ENCODE results near the gene FAM76A. TPM values are rescaled to one million over a fixed set of nuclear protein-coding genes. Genes with fewer than 3 reads are reported as not detected.
"Not testable (repeated sequence)": the region's sequence is repeated elsewhere in the genome, so short reads cannot be mapped to it uniquely, and the experiment has no call there.

The FAM76A gene
- total RNA-seq (2014; rRNA removed; shearing (Covaris generic)), result 7.4 and 13.2 TPM in 2 replicates
- polyA plus RNA-seq (2015; cell fraction: cytosol; rRNA removed), result 3.4 and 3.7 TPM in 2 replicates
- polyA plus RNA-seq (2015; cell fraction: nucleus; rRNA removed), result 3.7 and 4.6 TPM in 2 replicates

DNA sequence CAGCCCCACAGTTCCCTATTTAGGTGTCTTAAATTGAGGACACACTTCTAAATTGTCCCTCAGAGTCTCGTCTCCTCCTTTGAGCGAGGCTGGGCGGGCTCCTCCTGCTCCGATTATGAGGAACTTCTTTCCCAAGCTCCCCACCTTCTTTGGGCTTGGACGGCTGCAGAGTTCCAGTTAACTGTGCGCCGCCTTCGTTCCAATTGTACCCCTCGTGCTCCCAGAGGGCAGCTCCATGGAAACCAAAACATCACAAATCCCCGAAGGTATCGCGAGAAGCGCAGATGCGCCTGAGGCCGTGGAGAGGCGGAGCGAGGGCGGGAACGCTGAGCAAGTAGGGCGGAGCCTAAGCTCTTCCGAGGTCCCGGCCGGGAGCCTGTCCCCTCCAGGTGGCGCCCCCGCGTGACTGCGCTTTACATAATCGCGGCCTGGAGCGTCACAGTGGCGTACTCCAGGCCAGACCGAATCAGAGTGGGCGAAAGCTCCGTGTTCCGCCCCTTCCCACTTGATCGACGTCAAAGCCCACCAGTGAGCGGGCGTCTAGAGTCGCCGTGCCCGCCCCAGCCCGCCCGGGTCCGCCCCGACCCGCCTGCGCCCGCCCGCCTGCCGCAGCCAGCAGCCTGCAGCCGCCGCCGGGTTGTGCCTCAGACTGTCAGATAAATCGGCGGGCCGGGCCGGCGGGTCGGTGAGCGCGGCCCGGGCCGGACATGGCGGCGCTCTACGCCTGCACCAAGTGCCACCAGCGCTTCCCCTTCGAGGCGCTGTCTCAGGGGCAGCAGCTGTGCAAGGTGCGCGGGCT is at the start of gene FAM76A:
TSS of gene FAM76A (plus strand) at position 588 of the 799 bp plus-strand sequence. CDS start at position 708, 120 bp downstream.
- DNase-seq (ENCODE audit: low read depth), result peak; percentile 99

DNA sequence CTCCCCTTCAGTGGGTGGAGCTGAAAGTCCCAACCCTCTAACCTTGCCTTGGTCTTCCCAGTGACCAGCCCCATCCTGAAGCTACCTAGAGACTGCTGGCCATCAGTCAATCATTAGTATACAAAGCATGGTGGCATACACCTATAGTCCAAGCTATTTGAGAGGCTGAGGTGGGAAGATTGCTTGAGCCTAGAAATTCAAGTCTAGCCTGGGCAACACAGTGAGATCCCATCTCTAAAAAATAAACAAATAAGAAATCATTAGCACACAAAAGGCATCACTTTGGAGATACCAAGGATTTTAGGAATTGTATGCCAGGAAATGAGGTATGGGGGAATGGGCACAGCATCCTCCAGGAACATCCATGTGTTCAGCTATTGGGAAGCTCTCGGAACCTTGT is 49.4 kb upstream of the FAM76A start:
- DNase-seq (ENCODE audit: low read depth), result no peak

DNA sequence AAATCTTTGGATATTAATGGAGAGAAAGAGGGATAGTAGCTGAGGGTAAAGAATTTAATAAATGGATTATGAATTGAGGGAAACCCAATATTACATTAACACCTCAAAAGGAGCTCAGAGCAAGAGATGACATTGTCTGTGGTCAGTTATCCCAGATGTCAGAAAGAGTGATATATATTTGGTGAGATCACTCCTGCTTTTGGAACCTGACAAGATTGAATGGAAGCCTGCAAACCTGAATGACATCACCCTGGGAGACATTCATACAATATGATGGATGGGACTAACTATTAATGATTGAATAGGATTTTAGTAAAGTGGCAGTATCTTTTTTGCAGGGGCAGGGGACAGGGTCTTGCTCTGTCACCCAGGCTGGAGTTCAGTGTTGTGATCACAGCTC is 47.0 kb upstream of the FAM76A start:
- no peak for DNase-seq (ENCODE audit: low read depth)

DNA sequence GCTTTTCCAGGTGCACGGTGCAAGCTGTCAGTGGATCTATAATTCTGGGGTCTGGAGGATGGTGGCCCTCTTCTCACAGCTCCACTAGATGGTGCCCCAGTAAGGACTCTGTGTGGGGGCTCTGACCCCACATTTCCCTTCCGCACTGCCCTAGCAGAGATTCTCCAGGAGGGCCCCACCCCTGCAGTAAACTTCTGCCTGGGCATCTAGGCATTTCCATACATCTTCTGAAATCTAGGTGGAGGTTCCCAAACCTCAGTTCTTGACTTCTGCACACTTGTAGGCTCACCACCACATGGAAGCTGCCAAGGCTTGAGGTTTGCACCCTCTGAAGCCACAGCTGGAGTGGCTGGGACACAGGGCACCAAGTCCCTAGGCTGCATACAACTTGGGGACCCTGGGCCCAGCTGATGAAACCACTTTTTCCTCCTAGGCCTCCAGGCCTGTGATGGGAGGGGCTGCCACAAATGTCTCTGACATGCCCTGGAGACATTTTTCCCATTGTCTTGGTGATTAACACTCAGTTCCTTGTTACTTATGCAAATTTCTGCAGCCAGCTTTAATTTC is 45.5 kb upstream of the FAM76A start:
- DNase-seq (ENCODE audit: low read depth), result not testable (repeated sequence)

DNA sequence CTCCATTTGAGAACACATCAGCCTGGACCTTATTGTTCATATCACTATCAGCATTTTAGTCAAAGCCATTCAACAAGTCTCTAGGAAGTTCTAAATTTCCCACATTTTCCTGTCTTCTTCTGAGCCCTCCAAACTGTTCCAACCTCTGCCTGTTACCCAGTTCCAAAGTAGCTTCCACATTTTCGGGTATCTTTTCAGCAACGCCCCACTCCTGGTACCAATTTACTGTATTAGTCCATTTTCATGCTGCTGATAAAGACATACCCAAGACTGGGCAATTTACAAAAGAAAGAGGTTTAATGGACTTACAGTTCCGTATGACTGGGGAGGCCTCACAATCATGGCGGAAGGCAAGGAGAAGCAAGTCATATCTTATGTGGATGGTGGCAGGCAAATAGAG is 44.2 kb upstream of the FAM76A start:
- not testable (repeated sequence) for DNase-seq (ENCODE audit: low read depth)

DNA sequence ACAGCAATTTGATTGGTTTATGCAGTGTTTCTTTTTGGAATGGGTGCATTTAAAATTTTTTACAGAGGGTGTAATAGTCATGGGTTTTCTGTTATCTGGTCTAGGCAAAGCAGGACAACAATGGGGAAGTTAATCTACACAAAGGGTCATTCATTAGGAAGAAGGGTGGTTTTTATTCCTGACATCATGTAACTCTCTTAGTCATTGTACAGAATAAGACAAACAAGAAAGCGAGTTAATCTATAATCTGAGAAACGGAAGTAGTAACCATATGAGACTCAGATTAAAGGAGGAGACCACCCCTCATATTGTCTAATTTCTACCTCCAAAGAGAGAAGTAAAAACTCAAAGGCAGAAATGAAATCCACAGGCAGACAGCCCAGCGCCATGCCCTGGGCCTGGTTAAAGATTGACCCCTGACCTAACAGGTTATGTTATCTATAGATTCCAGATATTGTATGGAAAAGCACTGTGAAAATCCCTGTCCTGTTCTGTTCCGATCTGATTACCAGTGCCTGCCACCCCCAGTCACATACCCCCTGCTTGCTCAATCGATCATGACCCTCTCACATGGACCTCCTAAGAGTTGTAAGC is 43.3 kb upstream of the FAM76A start:
- DNase-seq (ENCODE audit: low read depth), result no peak

DNA sequence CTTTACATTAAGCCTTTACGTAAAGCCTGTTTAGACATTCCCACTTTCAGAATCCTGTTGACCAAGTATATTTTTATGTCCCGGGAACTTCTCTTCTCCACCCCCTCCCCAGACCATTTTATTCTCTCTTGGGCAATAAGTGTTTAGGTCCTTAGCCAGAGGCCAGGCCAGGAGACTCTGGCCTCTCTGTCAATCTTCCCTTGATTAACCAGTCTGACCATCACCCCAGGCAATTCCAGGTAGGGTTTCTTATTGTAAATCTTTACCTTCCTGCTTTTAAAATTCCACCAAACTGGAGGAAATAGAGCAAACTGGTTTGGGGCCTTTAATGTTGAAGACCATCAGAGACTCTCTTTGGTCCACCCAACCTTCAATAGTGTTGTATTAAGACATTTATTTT is 41.6 kb upstream of the FAM76A start:
- no peak for DNase-seq (ENCODE audit: low read depth)

DNA sequence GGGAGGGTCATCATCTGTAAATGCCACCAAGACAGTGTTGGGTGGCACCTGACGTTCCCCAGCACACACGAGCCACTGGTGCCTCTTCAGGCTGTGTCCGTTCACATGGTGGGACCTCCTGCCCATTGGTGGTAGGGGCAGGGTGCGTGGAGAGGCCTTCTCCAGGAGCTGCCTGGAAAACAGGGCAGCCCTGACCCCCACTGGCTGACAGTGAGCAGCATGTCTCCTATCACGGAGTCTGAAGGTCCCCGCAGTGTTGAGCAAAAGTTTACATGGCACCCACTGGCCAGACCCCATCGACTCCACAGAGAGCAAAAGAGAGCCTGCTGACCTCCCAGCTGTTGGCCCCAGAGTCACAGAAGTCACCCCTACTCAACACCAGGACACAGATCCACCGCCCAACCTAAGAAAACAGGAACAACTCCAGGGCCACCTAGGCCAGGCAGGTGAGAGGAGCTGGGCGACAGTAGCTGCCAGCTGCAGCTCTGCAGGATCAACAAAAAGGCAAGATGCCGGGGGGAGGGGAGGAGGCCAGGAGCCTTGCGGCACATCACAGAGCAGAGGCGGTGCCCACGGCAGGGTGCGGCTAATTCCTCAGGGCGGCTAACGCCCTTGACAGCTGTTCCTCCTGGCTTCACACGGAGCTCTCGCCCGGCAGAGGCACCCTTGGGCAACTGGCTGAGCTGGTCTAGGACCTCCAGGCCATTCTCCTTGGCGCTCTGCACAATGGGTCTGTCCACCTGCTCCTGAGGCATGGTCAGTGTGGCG is 39.4 kb upstream of the FAM76A start:
- DNase-seq (ENCODE audit: low read depth), result no peak

DNA sequence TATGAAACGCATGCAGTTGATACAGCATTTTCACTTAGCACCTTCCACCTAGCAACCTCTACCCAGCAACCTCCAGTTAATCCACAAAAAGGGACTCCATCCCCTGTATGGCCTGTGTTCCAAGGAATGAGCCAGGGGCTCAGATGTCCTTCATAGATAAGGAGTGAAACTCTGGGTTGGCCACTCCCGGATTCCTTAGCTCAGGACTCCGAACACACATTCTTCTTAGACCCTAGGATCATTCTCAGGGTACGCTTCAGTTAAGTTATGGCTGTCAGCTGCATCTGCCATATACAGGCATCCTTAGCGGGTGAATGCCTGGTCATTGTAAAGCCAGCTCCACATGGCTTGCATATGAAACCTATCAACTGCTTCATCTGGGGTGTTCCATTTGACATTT is 37.9 kb upstream of the FAM76A start:
- no peak for DNase-seq (ENCODE audit: low read depth)

DNA sequence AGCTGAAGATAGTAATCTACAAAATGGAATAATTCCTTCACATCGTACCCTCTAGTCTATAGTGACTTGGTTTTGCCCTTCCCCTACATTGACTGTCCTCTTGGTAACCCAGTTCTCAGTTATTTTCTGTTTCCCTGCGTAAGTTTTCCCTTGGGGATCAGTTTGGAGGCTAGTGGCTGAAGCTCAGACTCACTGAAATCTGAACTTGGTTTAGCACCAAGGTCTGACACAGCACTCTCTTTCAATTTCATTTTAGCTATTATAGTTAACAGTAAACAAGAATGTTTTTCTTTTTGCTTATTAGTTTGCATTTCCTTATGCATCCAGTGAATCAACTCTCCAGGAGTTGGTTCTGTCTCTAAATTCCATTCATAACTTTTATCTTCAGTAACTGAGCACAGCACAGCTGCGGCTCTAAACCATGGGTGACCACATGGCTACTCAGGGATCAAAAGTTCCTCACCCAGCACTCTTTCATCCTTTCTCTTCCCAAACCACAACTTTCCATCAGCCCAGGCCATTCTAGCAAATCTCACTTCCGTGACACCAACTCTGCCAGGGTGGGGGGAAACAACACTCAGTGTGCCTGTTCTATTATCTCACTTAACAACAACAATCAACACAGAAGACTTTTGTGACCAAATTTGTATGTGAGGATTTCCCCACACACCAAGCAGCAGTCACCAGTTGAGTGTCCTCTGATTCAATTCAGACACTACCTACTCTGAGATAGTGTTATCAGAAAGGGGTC is 36.2 kb upstream of the FAM76A start:
- no peak for DNase-seq (ENCODE audit: low read depth)

DNA sequence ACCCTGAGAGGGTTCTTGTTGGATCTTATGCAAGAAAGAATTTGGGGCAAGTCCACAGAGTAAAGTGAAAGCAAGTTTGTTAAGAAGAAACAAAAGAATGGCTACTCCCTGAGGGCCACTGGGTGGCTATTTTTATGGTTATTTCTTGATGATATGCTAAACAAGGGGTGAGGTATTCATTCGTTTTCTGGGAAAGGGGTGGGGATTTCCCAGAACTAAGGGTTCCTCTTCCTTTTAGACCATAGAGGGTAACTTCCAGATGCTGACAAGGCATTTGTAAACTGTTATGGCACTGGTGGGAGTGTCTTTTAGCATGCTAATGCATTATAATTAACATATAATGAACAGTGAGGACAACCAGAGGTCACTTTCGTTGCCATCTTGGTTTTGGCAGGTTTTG is 35.6 kb upstream of the FAM76A start:
- no peak for DNase-seq (ENCODE audit: low read depth)

DNA sequence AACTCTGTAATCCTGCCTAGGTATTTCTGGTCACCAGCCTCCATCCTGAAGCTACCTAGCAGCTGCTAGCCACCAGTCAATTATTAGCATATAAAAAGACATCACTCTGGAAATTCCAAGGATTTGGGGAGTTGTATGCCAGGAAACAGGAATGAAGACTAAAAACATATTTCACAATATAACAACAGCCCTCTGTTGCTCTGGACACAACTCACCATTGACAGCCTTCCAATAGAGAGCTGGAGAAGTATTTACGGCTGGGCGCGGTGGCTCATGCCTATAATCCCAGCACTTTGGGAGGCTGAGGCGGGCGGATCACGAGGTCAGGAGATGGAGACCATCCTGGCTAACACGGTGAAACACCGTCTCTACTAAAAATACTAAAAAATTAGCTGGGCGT is 28.9 kb upstream of the FAM76A start:
- not testable (repeated sequence) for DNase-seq (ENCODE audit: low read depth)

DNA sequence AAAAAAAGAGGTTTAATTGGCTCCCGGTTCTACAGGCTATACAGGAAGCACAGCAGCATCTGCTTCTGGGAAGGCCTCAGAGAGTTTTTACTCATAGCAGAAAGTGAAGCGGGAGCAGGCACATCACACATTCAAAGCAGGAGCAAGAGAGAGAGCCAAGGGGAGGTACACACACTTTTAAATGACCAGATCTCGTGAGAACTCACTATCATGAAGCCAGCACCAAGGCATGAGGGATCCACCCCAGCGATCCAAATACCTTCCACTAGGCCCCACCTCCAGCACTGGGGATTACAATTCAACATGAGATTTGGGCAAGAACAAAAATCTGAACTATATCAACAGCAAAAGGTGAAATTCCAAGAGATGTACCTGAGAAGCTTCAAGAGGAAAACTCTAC is 20.8 kb upstream of the FAM76A start:
- DNase-seq (ENCODE audit: low read depth), result no peak

DNA sequence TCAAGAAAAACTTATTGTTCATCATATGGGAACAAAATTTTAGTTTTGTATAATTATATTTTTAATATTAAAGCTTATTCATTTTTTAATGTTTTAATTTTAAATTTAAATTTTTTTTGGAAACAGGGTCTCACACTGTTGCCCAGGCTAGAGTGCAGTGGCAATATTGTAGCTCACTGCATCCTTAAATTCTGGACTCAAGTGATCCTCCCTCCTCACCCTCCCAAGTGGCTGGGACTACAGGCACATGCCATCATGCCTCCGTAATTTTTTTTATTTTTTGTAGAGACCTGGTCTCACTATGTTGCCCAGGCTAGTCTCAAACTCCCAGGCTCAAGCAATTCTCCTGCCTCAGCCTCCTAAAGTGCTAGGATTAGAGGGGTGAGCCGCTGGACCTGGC is 20.2 kb upstream of the FAM76A start:
- DNase-seq (ENCODE audit: low read depth), result no peak

DNA sequence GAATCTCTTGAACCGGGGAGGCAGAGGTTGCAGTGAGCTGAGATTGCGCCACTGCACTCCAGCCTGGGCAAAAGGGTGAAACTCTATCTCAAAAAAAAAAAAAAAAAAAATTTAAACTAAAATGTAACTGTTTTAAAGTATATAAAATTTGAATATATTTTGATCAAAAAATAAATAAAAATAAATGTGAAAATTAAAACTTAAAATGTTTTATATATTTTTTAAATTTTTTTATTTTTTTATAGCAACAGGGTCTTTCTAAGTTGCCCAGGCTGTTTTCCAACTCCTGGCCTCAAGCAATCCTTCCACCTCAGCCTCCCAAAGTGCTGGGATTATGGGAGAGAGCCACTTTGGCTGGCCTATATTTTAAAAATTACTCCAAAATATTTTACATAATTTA is 15.2 kb upstream of the FAM76A start:
- no peak for DNase-seq (ENCODE audit: low read depth)

DNA sequence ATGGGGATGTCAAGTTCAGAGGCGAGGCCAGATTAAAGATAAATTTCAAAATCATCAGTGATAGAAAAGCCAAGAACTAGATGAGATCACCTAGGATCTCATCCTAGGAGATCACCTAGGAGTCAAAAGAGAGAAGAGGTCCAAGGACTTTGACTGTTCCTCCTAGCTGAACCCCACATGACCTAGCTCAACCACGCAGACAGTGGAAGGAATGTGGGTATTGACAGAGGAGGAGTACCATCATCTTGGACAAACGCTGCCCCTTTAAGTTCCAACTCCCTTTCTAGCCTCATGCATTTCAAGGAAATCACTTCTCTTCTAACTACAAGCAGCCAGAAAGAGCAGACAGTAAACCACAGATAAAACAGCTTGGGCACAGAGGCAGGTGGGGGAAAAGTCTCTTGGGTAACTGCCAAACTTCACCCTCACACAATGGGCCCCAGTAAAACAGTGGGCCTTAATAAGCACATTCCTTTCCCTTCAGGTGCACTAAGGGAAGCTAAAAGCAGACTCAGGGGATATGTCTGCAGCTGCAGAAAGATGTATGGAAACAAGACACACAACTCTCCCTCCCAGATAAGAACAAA is 12.5 kb upstream of the FAM76A start:
- no peak for DNase-seq (ENCODE audit: low read depth)

DNA sequence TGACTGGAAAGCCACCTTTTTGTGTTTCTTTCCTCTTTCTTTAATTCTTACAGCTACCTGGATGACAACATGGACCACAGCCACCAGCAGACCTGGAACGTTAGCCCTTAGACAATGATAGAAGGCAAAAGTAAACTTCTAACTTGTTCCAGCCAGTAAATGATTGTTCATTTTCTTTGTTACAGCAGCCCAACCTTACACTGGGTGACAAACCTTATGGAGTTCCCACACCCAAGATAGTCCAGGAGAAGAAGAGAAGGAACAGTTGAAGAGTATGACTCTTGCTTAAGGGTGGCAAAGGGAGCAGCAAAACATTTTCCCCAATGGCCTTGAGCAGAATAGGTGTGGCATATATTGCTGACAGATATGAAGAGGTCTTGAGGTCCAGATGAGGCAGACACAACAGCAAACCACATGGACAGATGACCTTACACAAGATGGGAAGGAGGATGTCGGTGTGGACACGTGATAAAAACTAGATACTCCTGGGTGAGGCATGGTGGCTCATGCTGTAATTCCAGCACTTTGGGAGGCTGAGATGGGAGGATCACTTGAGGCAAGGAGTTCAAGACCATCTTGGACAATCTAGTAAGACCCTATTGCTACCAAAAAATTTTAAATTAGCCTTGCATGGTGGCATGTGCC is 11.8 kb upstream of the FAM76A start:
- no peak for DNase-seq (ENCODE audit: low read depth)

DNA sequence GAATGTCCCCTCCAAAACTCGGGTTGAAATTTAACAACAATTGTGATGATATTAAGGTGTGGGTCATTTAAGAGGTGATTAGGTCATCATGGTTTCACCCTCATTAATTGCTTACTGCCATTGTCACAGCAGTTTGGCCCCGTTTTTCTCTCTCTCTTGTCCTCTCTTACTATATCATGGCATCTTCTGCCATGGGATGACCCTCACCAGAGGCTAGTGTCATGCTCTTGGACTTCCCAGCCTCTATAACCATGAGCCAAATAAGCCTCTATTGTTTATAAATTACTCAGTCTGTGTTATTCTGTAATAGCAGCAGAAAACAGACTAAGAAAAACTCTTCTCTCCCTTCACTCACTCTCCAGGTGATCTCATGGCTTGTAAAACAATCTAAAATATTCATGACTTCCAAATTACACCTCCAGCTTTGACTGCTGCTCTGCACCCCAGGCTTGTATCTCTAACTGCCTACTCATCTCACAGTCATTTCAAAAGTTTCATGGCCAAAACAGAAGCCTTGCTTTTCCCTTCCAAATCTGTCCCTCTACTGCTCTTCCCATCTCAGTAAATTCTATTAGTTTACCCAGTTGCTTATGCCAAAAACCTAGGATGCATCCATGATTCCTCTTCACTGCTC is 9.4 kb upstream of the FAM76A start:
- no peak for DNase-seq (ENCODE audit: low read depth)

Data from HT1080 (cell line).